HG02571 (cell line): ENCODE results near the gene PIF1.
"Not testable (repeated sequence)": the region's sequence is repeated elsewhere in the genome, so short reads cannot be mapped to it uniquely, and the experiment has no call there.

ENCODE experiments used
- ATAC-seq: cut with Tn5 transposase; IDR thresholded peaks from one replicate; pipeline ENCODE4 v1.9.1; 2021; ENCODE audit warnings: mild to moderate bottlenecking, moderate library complexity; ENCODE audit not compliant: unreplicated experiment

PIF1 gene

DNA sequence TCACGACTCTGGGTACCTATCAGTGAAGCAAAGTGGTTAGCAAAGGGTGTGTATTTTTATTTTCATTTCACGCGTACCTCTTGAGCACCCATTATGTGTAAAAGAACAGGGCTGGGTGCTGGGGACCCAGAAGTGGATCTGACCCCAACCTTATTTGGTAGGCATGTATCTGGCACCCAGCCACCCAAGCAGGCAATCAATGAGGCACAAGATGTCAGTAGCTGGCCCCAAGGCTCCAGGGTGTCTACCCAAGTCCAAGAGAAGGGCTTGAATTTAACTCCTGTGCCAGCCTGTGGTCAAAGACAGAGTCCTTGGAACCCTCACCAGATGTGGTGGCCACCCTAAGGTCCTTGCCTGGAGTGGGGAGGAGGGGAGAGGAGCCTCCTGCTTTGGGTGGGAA, 22.0 kb upstream of the PIF1 start:
- no peak for ATAC-seq

DNA sequence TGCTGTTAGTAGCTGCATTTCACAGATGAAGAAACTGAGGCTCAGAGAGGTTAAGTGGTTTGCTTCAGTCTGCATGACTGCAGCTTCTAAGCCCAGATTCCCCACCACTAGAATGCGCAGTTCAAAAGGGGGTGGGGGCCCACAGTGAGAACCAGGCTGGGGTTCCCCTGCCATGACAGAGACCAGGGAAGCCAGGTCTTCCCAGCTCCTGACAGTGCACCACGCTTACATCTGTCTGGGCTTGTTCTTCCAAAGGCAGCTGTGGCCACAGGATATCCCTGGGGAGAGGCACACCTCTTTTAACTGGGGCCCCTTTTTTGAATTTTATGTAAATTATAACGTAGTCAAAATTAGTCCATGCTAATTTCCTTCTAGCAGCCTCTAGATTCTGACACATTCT, 21.6 kb upstream of the PIF1 start:
- ATAC-seq = no peak

DNA sequence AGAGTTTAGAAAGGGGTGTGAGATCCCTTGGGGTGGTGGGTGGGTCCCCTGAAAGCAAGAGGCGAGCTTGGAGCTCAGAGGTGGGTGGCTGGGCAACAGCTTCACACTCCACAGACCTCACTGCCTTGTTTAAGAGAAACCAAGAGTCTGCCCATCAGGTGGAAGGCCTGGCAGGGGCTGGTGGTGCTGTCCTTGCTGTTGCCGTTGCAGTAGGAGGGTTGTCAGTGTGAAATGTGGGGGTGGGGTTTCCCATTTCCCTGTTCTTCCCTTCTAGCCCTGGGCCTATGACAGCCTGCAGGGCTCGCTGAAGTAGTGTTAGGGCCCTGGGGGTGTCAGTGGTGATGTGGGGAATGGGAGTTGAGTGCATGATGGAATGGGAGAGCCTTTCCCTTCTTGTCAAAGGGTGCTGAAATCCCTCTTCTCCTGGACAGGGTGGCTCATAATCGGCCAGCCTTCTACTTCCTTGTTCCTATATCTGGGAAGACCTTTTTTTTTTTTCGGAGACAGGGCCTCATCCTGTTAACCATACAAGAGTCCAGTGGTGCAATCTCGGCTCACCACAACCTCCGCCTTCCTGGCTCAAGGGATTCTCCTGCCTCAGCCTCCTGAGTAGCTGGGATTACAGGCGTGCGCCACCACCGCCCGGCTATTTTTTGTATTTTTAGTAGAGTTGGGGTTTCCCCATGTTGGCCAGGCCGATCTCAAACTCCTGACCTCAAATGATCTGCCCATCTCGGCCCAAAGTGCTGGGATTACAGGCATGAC, 20.6 kb upstream of the PIF1 start:
- no peak for ATAC-seq

DNA sequence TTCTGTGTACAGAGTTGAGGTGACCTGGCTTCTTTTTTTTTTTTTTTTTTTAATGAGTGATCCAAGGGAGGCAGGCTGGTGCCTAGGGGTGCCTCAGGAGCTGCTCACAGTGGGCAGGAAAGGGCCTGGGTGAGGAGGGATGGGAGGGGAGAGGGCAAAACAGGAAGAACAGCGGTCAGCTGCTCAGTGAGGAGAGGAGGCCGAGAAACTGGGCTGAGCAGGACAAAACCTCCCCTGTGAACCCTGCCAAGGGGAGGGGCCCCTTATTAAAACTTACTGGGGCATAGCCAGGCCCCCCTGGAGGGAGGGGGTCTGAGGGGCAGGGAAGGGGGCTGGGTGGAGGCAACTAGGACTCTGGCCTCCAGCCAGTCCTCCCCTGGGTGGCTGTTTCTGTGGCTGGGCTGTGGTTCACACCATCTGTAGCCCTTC, 19.8 kb upstream of the PIF1 start:
- ATAC-seq = no peak

DNA sequence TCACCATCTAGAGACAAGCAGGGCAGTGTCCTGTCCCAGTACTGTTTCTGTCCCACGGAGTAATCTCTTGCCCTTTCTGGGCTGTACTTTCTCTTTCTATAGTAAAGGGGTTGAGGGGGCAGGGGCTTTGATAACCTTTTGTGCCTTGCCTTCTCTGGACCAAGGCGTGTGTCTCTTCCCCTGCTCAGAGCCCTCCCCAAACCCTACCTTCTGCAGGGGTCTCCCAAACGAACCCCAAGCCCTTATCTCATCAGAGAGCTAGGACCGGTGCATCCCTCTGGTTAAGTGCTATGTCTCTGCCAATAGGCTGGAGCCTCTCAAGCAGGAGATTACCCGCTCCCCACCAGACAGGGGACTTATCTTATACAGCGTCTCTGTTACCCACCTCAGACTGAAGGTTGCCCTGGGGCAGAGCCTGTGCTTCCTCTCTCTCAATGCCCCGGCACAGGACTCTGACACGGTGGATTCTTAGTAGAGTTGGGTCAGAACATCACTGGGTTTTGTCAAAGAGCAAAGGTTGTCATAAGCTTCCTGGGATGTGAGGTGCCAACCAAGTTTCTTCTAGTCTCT, 19.2 kb upstream of the PIF1 start:
- ATAC-seq = no peak

DNA sequence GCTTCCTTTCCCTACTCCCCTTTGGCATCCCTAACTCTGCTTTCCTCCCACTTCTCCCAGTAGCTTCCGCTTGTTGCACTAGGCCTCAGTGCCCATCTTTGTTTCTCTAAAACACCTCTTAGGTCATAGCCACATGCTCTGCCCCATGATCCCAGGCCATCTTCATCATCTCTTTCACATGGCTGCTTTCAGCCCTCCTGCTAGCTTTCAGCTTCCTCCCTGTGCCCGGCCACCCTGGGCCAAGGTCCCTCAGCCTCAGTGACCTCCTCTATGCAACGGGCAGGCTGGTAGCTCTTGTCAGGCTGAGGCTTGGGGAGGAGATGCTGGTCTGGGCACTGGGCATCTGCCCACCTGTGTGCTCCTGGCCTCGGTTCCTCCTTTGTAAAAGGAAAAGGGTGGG, 18.5 kb upstream of the PIF1 start:
- no peak for ATAC-seq

DNA sequence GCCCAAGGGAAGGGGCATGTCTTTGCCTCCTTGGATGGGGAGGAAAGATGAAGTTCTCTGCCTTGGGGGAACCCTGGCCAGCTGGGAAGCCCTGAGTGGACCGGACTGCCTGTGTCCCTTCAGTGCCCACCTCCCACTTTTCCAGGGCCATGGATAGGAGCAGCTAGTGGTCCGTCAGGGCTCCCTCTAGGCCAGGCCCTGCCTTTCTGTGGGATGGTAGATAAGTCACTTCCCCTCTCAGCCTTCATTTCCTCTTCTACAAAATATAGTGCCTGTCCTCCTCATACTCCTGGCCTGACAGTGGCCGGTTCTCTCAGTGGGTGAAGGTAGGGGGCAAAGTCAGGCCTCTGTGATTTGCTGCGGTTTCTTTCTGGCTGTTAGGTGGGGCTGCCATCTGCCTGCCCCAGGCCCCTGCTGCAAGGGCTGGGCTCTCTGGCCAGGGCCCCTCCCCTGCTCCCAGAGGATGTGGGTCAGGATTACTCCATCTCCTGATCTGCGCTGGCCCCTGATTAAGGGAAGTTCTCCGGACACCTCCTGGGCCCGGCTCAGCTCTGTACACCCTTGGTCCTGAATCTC, 17.6 kb upstream of the PIF1 start:
- ATAC-seq = no peak

DNA sequence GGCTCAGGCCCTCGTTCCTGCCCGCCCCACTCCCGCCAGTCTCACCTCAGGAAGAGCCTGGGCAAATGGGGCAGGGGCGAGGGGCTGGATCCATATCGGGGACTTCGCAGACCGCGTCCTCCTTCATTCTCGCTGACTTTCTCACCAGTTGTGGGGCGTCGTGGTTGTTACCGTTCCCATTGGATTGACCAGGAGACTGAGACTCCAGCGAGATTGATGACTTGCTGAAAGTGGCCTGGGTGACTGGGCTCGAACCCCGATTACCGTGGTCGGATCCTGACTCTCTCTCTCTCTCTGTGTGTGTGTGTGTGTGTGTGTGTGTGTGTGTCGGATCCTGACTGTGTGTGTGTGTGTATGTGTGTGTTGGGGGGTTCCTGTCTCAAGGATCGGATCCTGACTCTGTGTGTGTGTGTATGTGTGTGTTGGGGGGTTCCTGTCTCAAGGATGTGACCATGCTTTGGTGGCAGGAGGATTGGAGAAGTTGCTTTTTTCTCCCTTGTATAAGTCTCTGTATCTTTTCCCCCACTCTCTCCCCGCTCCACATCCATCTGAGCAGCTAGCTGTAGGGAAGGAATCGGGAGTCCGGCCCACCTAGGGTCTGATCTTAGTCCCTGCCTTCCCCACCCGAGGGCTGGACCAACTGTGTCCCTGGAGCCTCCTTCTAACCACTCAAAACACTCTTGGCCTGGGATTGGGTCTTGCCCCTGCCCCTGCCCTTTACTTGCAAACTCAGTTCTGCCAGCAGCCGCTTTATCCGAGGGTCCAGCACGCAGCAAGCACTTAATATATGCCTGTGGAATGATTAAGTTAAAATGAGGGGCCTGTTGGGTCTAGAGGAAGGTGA, 16.9 kb upstream of the PIF1 start:
- no peak for ATAC-seq

DNA sequence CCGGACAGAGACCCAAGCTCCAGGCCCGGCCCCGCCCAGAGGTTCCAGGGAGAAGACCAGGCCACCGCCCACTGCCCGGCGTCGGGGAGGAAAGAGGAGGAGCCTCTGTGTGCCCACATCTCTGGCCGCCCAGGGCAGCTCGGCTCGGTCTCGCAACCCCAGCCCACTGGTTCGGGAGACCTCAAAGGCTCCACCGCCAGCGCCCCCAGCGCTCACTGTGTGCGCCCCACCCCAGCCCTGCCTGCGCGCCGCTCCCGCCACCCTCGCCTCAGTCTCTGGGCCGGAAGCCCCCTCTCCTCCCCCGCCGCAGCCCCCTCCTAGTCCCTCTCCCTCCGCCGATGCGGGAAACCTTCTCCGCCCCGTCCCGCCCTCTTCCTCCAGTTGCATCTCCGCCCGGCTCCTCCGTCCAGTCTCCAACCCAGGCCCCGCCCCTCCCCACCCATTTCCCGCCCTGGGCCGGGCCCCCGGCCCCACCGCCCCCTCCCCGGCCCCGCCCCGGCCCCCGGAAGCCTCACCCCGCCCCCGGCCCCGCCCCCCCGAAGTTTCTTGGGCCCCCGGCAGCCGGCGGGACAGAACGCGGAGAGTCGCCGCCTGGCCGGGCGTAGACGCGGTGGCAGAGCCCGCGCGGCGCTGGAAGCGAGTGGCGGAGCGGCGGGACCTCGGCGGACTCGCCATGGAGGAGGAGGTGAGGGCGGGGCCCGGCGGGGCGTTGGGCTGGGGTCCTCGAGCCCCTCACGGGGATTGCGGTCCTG, 16.1 kb upstream of the PIF1 start, which contains the start of gene PLEKHO2:
PLEKHO2 (plus strand) TSS at position 572 of the 752 bp plus-strand sequence; CDS start at position 674, 102 bp downstream.
- ATAC-seq = peak; percentile 65

DNA sequence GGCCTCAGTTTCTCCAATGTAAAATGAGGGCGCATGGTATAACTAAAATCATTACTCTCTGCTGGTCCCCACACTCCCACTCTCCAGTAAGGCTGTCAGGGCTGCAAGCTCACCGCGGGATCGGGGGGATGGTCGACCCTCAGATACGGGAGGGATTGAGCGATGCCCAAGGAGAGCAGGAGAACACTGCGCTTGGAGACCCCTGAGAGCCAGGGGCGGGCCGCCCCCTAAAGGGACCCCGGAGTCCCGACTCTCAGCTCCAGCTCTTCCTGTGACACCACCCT, 15.6 kb upstream of the PIF1 start:
- no peak for ATAC-seq

DNA sequence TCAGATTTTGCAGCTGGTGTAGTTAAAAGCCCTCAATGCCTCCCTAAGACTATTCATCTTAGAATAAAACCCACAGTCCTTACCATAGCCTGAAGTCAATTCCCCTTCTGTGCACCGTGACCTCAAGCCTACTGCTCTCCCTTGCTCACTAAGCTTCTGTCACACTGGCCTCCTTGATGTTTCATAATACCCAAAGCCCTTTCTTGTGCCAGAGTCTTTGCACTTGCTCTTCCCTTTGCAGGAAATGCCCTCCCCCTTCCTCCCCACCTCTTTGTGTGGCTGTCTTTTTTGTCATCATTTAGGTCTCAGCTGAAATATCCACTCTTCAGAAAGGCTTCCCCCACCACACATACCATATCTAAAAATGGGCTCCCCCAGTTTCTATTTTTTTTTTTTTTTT, 12.1 kb upstream of the PIF1 start:
- no peak for ATAC-seq

DNA sequence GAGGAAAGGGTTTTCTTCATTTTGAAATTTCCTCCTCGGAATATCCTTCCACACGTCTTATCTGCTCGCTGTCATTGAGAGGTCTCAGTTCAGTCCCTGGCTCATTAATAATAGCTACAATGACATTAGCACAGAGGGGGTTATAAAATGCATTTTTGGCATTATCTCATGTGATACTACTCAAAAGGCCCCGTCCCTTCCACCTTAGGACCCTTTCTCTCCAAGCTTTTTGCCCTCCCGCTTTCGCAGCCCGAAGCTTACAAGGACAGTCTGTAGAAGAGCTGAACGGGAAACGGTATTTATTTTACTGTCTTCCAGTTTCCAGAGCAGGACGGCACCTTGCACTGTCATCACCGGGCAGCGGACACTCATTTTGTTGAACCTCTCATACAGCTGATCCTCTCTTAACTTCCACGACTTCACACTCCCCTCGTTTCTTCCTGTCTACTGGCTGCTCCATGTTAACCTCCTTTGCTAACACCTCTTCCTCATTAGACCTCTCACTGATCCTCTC, 10.6 kb upstream of the PIF1 start:
- ATAC-seq = no peak

DNA sequence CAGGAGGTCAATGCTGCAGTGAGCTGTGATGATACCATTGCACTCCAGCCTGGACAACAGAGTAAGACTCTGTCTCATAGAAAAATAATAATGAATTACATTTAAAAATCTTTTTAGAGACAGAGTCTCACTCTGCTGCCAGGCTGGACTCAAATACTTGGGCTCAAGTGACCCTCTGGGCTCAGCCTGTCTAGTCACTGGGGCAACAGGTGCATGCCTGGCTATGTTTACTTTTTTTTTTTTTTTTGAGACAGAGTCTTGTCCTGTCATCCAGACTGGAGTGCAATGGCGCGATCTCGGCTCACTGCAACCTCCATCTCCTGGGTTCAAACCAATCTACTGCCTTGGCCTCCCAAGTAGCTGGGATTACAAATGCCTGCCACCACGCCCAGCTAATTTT, 8.2 kb upstream of the PIF1 start:
- no peak for ATAC-seq

DNA sequence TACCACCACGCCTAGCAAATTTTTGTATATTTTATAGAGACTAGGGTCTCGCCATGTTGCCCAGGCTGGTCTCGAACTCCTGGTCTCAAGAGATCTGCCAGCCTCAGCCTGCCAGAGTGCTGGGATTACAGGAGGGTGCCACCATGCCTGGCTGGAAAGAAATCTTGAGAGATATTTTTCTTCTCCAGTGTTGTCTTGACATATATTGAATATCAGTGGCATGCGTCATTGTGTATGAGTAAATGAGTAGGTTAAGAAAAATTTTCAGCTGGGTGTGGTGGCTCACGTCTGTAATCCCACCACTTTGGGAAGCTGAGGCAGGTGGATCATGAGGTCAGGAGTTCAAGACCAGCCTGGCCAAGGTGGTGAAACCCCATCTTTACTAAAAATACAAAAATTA, 3.5 kb upstream of the PIF1 start:
- no peak for ATAC-seq

DNA sequence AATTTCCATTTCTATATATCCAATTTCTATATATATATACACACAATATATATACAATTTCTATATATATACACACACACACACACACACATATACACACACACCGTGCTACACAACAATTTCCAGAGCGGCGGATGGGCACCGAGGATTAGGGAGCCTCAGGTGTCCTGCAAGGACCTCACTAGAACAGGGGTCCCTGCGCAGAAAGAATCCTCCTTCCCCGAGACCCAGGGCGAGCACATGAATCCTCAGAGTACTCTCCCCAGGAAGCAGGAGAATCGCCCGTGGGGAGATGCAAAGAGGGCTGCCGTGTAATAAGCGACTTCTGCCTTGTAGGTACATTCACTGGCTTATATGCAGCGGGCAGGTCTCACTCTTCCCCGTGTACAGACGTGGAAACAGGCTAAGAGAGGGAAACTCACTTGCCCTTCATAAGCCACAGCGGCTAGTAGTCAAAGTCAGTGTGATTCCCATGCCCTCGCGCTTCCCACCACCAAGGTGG, 467 bp downstream of the PIF1 start:
- ATAC-seq = peak; percentile 4

DNA sequence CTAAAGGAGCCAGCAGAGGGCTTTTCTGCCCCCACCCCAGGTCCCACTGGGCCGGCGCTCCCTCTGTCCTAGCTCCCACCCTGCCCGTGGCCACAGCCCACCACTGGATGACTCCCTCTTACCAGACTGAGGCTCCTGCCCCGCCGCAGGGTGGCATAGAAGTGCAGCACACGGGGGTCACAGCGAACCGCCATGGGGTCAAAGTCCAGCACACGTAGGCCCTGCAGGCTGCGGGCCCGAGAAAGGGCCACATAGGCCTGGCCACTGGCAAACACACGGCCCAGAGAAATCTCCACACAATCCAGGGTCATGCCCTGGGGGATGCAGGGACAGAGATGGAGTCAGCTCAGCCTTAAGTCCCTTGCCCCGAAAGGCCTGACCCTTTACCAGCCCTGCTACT, 9.0 kb downstream of the PIF1 start:
- ATAC-seq = no peak

DNA sequence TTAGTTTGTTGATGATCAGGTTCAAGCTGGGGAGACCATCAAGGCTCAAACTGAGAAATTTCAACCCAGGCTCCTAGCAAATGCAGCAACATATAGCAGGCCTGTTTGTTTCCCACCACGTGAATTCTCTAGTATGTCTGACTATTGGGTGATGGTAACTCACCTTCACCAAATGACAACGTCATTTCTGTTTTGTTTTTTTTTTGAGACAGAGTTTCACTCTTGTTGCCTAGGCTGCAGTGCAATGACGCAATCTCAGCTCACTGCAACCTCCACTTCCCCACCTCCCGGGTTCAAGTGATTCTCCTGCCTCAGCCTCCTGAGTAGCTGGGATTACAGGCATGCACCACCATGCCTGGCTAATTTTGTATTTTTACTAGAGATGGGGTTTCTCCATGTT, 10.5 kb downstream of the PIF1 start:
- ATAC-seq = not testable (repeated sequence)

DNA sequence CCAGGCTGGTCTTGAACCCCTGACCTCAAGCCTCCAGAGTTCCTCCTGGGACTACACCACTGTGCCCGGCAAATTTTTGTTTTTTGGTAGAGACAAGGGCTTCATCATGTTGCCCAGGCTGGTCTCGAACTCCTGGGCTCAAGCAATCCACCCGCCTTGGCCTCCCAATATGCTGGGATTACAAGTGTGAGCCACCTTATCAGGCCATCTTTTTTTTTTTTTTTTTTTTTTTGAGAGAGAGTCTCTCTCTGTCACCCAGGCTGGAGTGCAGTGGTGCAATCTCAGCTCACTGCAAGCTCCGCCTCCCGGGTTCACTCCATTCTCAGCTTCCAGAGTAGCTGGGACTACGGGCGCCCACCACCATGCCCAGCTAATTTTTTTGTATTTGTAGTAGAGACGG, 11.2 kb downstream of the PIF1 start:
- not testable (repeated sequence) for ATAC-seq

DNA sequence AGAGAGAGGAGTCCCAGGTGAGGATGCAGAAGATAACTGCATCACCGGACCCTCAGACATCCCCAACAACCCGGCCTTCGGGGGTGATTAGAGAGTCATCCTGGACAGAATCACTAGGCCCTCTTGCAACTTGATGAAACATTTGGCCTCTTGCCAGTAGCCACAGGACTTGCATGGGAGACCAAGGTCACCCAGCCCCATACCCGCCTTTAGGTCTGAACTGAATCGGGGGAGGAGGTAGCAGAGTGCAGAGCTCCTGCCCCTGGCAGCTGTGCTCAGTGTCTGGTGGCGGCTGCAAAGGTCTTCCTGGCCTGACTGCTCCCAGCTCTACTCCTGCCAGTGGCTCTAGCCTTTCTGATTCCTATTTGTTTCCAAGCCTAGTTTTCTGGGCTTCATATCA, 12.4 kb downstream of the PIF1 start:
- ATAC-seq = no peak

DNA sequence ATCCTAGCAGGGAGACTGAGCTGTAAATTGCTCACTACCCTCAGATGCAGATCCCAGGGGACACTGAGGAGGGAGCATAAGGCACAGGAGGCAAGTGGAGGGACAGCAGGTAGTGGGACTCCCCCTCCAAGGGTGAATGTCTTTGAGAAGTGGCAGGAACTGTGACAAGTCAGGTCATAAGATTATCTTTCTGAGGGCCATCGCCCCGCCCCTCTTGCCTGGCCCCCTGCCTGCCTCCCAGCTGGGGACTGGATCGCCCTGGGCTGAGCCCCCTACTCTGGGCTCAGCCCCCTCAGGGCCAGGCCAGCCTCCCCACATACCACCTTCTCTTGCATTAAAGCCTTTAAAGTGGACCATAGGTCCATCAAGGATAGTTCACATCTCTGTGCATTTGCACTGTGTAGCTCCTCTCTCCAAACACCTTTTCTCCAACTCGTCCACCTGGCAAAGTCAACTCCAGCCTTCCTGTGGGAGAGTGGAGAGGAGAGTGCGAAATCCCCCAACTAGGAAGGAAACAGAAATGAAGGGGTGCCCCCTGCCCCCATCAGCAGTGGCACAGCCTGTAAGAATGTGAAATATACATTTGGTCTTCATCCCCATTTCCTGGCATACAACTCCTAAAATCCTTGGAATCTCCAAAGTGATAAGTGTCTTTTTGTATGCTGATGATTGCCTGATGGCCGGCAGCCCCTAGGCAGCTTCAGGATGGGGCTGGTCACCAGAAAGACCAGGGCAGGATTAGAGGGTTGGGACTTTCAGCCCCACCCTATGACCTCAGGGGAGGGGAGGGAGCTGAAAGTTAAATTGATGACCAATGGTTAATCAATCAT, 14.7 kb downstream of the PIF1 start:
- no peak for ATAC-seq
